ENCODE data around the gene CIZ1.
"Not testable (repeated sequence)": the region's sequence is repeated elsewhere in the genome, so short reads cannot be mapped to it uniquely, and the experiment has no call there.

Gene CIZ1

GRCh38 chr9:128181480-128181879 lies 9.9 kb downstream of the CIZ1 start:
- H3K4me1 ChIP-seq (ENCODE audit: control insufficient read depth in 1 of 2, insufficient read depth in 2 of 2, low read length in 2 of 2); H3K27me3 ChIP-seq (ENCODE audit: low read depth, low read length); H3K9me3 ChIP-seq (ENCODE audit: control insufficient read depth in 1 of 2, low read length in 2 of 2); H3K27ac ChIP-seq (ENCODE audit: low read length); H3K4me3 ChIP-seq (ENCODE audit: low read depth in 1 of 2, low read length in 2 of 2): not testable (repeated sequence)
- peaks cover 24 to 71% of the 10 kb centered on the region in 2 donors for H3K36me3 ChIP-seq (ENCODE audit: control insufficient read depth in 1 of 2, insufficient read depth in 2 of 2, low read length in 2 of 2)

GRCh38 chr9:128180447-128180846 lies 10.9 kb downstream of the CIZ1 start:
- Histone ChIP-seq H3K4me1 (ENCODE audit: control insufficient read depth in 1 of 2, insufficient read depth in 2 of 2, low read length in 2 of 2) (no peaks in the 10 kb centered on the region), H3K27me3 (ENCODE audit: low read depth, low read length) (no peaks in the 10 kb centered on the region), H3K36me3 (ENCODE audit: control insufficient read depth in 1 of 2, insufficient read depth in 2 of 2, low read length in 2 of 2) (peaks cover 28 to 73% of the 10 kb centered on the region in 2 donors), H3K27ac (ENCODE audit: low read length) (no peak overlapping the region), H3K4me3 (ENCODE audit: low read depth in 1 of 2, low read length in 2 of 2) (no peak overlapping the region), H3K9me3 (ENCODE audit: control insufficient read depth in 1 of 2, low read length in 2 of 2) (no peaks in the 10 kb centered on the region)

- no peak overlapping the region for H3K4me3 ChIP-seq (ENCODE audit: low read depth in 1 of 2, low read length in 2 of 2)
- H3K27ac ChIP-seq (ENCODE audit: low read length): no peak overlapping the region
- H3K27me3 ChIP-seq (ENCODE audit: low read depth, low read length): no peaks in the 10 kb centered on the region
- H3K9me3 ChIP-seq (ENCODE audit: control insufficient read depth in 1 of 2, low read length in 2 of 2): no peaks in the 10 kb centered on the region
- no peaks in the 10 kb centered on the region for H3K4me1 ChIP-seq (ENCODE audit: control insufficient read depth in 1 of 2, insufficient read depth in 2 of 2, low read length in 2 of 2)
- H3K36me3 ChIP-seq (ENCODE audit: control insufficient read depth in 1 of 2, insufficient read depth in 2 of 2, low read length in 2 of 2): peaks cover 25 to 73% of the 10 kb centered on the region in 2 donors
These were observed 11.4 kb downstream of the CIZ1 start for GRCh38 chr9:128180001-128180400.

GRCh38 chr9:128178806-128179431 lies 12.5 kb downstream of the CIZ1 start:
- Histone ChIP-seq H3K27me3 (ENCODE audit: low read depth, low read length) (no peaks in the 10 kb centered on the region), H3K27ac (ENCODE audit: low read length) (no peak overlapping the region), H3K4me3 (ENCODE audit: low read depth in 1 of 2, low read length in 2 of 2) (no peak overlapping the region), H3K36me3 (ENCODE audit: control insufficient read depth in 1 of 2, insufficient read depth in 2 of 2, low read length in 2 of 2) (peaks cover 25 to 78% of the 10 kb centered on the region in 2 donors), H3K9me3 (ENCODE audit: control insufficient read depth in 1 of 2, low read length in 2 of 2) (no peaks in the 10 kb centered on the region), H3K4me1 (ENCODE audit: control insufficient read depth in 1 of 2, insufficient read depth in 2 of 2, low read length in 2 of 2) (no peaks in the 10 kb centered on the region)

GRCh38 chr9:128175726-128176125 lies 15.6 kb downstream of the CIZ1 start:
- Histone ChIP-seq H3K27me3 (ENCODE audit: low read depth, low read length) (no peaks in the 10 kb centered on the region), H3K27ac (ENCODE audit: low read length) (peak overlapping the region; percentile 3), H3K36me3 (ENCODE audit: control insufficient read depth in 1 of 2, insufficient read depth in 2 of 2, low read length in 2 of 2) (peaks cover 22 to 67% of the 10 kb centered on the region in 2 donors), H3K4me3 (ENCODE audit: low read depth in 1 of 2, low read length in 2 of 2) (no peak overlapping the region), H3K4me1 (ENCODE audit: control insufficient read depth in 1 of 2, insufficient read depth in 2 of 2, low read length in 2 of 2) (no peaks in the 10 kb centered on the region), H3K9me3 (ENCODE audit: control insufficient read depth in 1 of 2, low read length in 2 of 2) (no peaks in the 10 kb centered on the region)

GRCh38 chr9:128175102-128175563 lies 16.2 kb downstream of the CIZ1 start:
- Histone ChIP-seq H3K36me3 (ENCODE audit: control insufficient read depth in 1 of 2, insufficient read depth in 2 of 2, low read length in 2 of 2) (peaks cover 24 to 67% of the 10 kb centered on the region in 2 donors), H3K4me1 (ENCODE audit: control insufficient read depth in 1 of 2, insufficient read depth in 2 of 2, low read length in 2 of 2) (no peaks in the 10 kb centered on the region), H3K27me3 (ENCODE audit: low read depth, low read length) (no peaks in the 10 kb centered on the region), H3K9me3 (ENCODE audit: control insufficient read depth in 1 of 2, low read length in 2 of 2) (no peaks in the 10 kb centered on the region), H3K27ac (ENCODE audit: low read length) (peak overlapping the region; percentile 3), H3K4me3 (ENCODE audit: low read depth in 1 of 2, low read length in 2 of 2) (no peak overlapping the region)

- Histone ChIP-seq H3K27me3 (ENCODE audit: low read depth, low read length) (no peaks in the 10 kb centered on the region), H3K4me3 (ENCODE audit: low read depth in 1 of 2, low read length in 2 of 2) (no peak overlapping the region), H3K4me1 (ENCODE audit: control insufficient read depth in 1 of 2, insufficient read depth in 2 of 2, low read length in 2 of 2) (no peaks in the 10 kb centered on the region), H3K27ac (ENCODE audit: low read length) (no peak overlapping the region), H3K36me3 (ENCODE audit: control insufficient read depth in 1 of 2, insufficient read depth in 2 of 2, low read length in 2 of 2) (peaks cover 32 to 68% of the 10 kb centered on the region in 2 donors), H3K9me3 (ENCODE audit: control insufficient read depth in 1 of 2, low read length in 2 of 2) (no peaks in the 10 kb centered on the region)
These were observed 17.3 kb downstream of the CIZ1 start for GRCh38 chr9:128174062-128174461.

- no peak overlapping the region for H3K4me3 ChIP-seq (ENCODE audit: low read depth in 1 of 2, low read length in 2 of 2)
- H3K27me3 ChIP-seq (ENCODE audit: low read depth, low read length): no peaks in the 10 kb centered on the region
- H3K27ac ChIP-seq (ENCODE audit: low read length): no peak overlapping the region
- no peaks in the 10 kb centered on the region for H3K4me1 ChIP-seq (ENCODE audit: control insufficient read depth in 1 of 2, insufficient read depth in 2 of 2, low read length in 2 of 2)
- H3K9me3 ChIP-seq (ENCODE audit: control insufficient read depth in 1 of 2, low read length in 2 of 2): no peaks in the 10 kb centered on the region
- peaks cover 32 to 61% of the 10 kb centered on the region in 2 donors for H3K36me3 ChIP-seq (ENCODE audit: control insufficient read depth in 1 of 2, insufficient read depth in 2 of 2, low read length in 2 of 2)
These were observed 21.4 kb downstream of the CIZ1 start for GRCh38 chr9:128169925-128170324.

GRCh38 chr9:128169492-128169891 lies 21.9 kb downstream of the CIZ1 start:
- H3K27me3 ChIP-seq (ENCODE audit: low read depth, low read length): no peaks in the 10 kb centered on the region
- no peak overlapping the region for H3K27ac ChIP-seq (ENCODE audit: low read length)
- no peak overlapping the region for H3K4me3 ChIP-seq (ENCODE audit: low read depth in 1 of 2, low read length in 2 of 2)
- no peaks in the 10 kb centered on the region for H3K4me1 ChIP-seq (ENCODE audit: control insufficient read depth in 1 of 2, insufficient read depth in 2 of 2, low read length in 2 of 2)
- H3K9me3 ChIP-seq (ENCODE audit: control insufficient read depth in 1 of 2, low read length in 2 of 2): no peaks in the 10 kb centered on the region
- H3K36me3 ChIP-seq (ENCODE audit: control insufficient read depth in 1 of 2, insufficient read depth in 2 of 2, low read length in 2 of 2): peaks cover 32 to 61% of the 10 kb centered on the region in 2 donors

- Histone ChIP-seq H3K27me3 (ENCODE audit: low read depth, low read length) (no peaks in the 10 kb centered on the region), H3K27ac (ENCODE audit: low read length) (no peak overlapping the region), H3K4me3 (ENCODE audit: low read depth in 1 of 2, low read length in 2 of 2) (no peak overlapping the region), H3K36me3 (ENCODE audit: control insufficient read depth in 1 of 2, insufficient read depth in 2 of 2, low read length in 2 of 2) (peaks cover 36 to 61% of the 10 kb centered on the region in 2 donors), H3K4me1 (ENCODE audit: control insufficient read depth in 1 of 2, insufficient read depth in 2 of 2, low read length in 2 of 2) (no peaks in the 10 kb centered on the region), H3K9me3 (ENCODE audit: control insufficient read depth in 1 of 2, low read length in 2 of 2) (no peaks in the 10 kb centered on the region)
These were observed 22.6 kb downstream of the CIZ1 start for GRCh38 chr9:128168731-128169308.

GRCh38 chr9:128167209-128167608 lies 24.2 kb downstream of the CIZ1 start:
- Histone ChIP-seq H3K27ac (ENCODE audit: low read length) (no peak overlapping the region), H3K36me3 (ENCODE audit: control insufficient read depth in 1 of 2, insufficient read depth in 2 of 2, low read length in 2 of 2) (peaks cover 48 to 77% of the 10 kb centered on the region in 2 donors), H3K4me3 (ENCODE audit: low read depth in 1 of 2, low read length in 2 of 2) (no peak overlapping the region), H3K27me3 (ENCODE audit: low read depth, low read length) (no peaks in the 10 kb centered on the region), H3K4me1 (ENCODE audit: control insufficient read depth in 1 of 2, insufficient read depth in 2 of 2, low read length in 2 of 2) (no peaks in the 10 kb centered on the region), H3K9me3 (ENCODE audit: control insufficient read depth in 1 of 2, low read length in 2 of 2) (no peaks in the 10 kb centered on the region)

- no peak overlapping the region for H3K4me3 ChIP-seq (ENCODE audit: low read depth in 1 of 2, low read length in 2 of 2)
- no peak overlapping the region for H3K27ac ChIP-seq (ENCODE audit: low read length)
- peaks cover 0 to 2% of the 10 kb centered on the region in 2 donors for H3K4me1 ChIP-seq (ENCODE audit: control insufficient read depth in 1 of 2, insufficient read depth in 2 of 2, low read length in 2 of 2)
- H3K36me3 ChIP-seq (ENCODE audit: control insufficient read depth in 1 of 2, insufficient read depth in 2 of 2, low read length in 2 of 2): peaks cover 49 to 77% of the 10 kb centered on the region in 2 donors
- no peaks in the 10 kb centered on the region for H3K27me3 ChIP-seq (ENCODE audit: low read depth, low read length)
- H3K9me3 ChIP-seq (ENCODE audit: control insufficient read depth in 1 of 2, low read length in 2 of 2): no peaks in the 10 kb centered on the region
These were observed 25.2 kb downstream of the CIZ1 start for GRCh38 chr9:128166169-128166568.
